Measurements from ENCODE around the gene IQCB1.
"Not testable (repeated sequence)": the region's sequence is repeated elsewhere in the genome, so short reads cannot be mapped to it uniquely, and the experiment has no call there.

Gene IQCB1, protein sequence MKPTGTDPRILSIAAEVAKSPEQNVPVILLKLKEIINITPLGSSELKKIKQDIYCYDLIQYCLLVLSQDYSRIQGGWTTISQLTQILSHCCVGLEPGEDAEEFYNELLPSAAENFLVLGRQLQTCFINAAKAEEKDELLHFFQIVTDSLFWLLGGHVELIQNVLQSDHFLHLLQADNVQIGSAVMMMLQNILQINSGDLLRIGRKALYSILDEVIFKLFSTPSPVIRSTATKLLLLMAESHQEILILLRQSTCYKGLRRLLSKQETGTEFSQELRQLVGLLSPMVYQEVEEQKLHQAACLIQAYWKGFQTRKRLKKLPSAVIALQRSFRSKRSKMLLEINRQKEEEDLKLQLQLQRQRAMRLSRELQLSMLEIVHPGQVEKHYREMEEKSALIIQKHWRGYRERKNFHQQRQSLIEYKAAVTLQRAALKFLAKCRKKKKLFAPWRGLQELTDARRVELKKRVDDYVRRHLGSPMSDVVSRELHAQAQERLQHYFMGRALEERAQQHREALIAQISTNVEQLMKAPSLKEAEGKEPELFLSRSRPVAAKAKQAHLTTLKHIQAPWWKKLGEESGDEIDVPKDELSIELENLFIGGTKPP

DNA sequence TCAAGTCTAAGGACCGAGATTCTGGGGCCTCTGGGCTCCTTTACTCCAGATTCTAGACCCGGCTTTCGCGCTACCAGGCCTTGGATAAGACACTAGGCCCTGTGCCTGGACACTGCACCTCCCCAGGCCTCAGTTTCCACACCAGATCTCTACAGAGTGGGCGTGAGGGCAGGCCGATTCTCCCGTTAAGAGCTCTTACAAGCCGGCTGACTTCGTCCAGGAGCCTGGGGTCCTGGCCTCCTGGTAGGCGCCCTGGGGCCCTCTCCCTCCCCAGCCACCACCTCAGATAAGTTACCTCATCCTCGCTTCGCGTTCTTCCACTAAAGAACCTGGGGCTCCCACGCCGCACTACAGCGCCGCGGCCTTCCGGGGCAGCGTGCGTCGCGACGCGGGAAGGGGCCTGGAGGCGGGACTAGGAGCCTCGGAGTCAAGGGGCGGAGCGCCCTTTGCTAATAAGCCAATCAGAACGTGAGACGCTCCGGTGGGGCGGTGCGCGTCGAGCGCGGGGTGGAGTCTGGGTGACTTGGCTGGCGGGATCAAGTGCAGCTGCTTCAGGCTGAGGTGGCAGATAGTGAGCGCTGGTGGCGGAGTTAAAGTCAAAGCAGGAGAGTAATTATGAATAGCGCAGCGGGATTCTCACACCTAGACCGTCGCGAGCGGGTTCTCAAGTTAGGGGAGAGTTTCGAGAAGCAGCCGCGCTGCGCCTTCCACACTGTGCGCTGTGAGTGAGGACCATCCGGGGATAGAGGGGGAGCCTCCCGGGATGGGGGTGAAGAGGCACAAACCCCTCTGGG is at the start of gene IQCB1, which contains the start of gene EAF2:
Gene IQCB1, minus strand, starts transcription at position 390 of the 794 bp plus-strand sequence. CDS start 6,100 bp downstream, outside the sequence.
Gene EAF2, plus strand, starts transcription at position 539 of the 794 bp plus-strand sequence. Its CDS starts 77 bp downstream, at position 616.
- DNase-seq = peak; percentile 99

DNA sequence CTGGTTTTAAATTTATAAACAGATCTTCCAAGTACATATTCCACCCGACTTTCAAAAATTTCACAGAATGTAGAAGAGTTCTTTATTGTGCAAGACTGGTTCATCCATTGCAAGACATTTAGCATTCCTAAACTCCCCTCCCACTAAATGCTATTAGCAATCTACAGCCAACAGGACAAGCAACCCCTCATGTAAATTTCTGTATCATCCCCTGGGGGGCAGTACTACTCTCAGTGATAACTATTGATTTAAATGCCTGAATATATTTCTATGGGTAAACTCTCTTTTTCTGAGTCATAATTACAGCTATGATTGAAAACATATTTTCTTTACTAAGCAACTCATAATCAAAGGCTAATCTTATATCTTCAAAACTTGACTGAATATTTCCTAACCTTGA is 48.6 kb upstream of the IQCB1 start:
- peak; percentile 51 for DNase-seq

DNA sequence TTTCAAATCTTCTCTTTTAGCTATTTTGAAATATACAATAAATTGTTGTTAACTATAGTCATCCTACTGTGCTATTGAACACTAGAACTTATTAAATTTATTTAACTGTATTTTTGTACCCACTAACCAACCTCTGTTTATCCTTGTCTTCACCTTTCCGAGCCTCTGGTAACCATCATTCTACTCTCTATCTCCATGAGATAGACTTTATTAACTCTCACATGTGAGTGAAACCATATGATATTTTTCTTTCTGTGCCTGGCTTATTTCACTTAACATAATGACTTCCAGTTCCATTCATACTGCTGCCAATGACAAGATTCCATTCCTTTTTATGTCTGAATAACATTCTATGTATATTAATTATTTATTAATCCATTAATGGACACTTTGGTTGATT is 43.6 kb upstream of the IQCB1 start:
- DNase-seq = no peak

DNA sequence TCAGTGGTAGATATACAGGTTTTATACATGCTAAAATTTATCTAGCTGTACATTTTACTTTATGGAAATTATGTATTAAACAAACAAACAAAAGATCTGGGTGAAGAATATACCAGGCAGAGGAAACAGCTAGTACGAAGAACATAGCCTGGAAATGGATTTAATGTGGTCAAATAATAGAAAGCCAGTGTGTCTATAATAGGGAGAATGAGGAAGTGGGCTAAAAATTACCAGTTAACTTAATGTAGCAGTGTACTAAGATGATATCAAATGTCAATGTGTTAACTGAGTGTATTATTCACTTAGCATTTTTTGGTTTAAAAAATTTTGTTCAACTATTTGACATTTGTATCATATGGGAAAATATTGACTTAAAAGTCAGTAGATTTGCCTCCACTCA is 36.6 kb upstream of the IQCB1 start:
- DNase-seq = peak; percentile 45

DNA sequence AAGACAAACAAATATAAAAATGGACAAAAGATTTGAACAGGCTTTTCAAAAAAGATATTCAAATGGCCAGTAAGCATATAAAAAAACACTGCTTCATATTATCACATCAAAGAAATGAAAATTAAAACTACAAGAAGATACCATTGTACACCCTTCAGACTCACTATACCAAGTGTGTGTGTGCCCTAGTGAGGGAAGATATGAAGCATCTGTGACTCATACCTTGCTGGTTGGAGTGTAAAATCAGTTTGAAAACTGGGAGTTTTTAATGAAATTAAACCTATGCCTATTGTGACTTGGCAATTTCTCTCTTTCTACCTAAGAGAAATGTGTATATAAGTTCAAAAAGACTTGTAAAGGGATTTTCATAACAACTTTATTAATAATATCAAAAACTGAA is 35.9 kb upstream of the IQCB1 start:
- no peak for DNase-seq

DNA sequence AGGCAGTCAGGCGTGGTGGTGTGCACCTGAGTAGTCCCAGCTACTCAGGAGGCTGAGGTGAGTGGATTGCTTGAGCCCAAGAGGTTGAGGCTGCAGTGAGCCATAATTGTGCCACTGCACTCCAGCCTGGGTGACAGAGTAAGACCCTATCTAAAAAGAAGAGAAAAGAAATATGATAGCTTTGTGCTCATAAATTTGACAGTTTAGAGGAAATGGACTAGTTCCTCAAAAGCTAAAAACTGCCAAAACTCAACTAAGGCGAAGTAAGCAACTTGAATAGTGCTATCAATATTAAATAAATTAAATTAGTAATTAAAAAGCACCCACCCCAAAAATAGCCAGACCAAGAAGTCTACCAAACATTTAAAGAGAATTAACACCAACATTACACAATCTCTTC is 34.9 kb upstream of the IQCB1 start:
- no peak for DNase-seq

DNA sequence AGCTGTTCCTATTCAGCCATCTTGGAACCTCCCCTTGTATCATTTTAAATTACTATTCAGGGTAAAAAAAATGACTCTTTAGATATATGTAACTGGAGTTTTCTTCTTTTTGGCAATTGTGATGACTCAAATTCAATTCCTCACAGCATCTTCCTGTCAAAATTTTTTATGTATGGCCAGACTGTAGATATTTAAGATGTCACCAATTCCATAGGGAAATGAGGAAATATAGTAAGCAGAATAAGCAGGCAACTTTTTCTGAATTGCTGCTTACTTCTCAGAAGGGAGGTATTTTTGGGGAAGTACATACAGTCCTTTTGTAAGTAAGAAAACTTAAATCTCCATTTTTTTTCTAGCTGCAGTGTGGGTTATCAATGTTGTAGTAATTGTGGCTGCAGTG is 28.9 kb upstream of the IQCB1 start:
- DNase-seq = no peak

DNA sequence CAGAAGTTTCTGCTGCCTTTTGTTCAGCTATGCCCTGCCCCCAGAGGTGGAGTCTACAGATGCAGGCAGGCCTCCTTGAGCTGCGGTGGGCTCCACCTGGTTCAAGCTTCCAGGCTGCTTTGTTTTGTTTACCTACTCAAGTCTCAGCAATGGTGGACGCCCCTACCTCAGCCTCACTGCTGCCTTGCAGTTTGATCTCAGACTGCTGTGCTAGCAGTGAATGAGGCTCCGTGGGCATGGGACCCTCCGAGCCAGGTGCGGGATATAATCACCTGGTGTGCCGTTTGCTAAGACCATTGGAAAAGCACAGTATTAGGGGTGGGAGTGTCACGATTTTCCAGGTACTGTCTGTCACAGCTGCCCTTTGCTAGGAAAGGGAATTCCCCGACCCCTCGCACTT is 28.4 kb upstream of the IQCB1 start:
- DNase-seq = not testable (repeated sequence)

DNA sequence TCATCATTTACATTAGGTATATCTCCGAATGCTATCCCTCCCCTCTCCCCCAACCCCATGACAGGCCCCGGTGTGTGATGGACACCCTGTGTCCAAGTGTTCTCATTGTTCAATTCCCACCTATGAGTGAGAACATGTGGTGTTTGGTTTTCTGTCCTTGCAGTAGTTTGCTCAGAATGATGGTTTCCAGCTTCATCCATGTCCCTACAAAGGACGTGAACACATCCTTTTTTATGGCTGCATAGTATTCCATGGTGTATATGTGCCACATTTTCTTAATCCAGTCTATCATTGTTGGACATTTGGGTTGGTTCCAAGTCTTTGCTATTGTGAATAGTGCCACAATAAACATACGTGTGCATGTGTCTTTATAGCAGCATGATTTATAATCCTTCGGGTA is 22.9 kb upstream of the IQCB1 start:
- not testable (repeated sequence) for DNase-seq

DNA sequence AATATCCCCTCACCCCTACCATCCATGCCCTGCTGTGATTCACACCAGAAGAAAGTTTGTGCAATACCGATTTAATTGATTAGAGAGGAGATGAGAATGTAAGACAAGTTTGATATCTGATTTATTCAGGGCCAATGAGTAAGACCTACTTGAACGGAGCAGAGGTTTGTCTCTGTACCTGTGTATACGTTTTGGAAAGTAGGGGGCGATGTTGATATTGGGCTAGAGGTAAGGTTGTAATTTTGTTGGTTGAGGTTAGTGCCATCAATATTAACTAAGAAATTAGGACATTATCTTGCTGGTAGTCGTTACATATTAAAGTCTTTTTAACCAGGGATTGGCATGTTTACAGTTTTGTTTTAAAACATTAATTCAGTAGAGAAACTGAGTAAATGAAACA is 20.7 kb upstream of the IQCB1 start:
- peak; percentile 45 for DNase-seq

DNA sequence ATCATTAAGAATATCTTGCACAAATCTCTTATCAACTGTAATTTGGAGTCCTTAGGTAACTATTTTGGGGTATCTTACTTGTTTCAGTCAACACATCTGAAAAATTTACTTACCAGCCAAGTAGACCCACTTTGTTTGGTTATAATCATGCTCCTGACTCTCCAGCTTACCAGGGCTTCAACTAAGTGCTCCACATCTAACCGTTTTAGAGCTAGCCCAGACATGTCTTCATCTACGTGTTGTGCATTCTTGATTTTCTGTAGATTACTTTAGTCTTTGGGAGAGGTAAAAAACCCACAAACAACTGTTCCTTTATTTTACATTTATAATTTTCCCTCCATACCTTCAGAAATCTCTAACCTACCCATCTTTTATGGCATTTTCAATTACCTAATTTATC is 17.4 kb upstream of the IQCB1 start:
- no peak for DNase-seq

DNA sequence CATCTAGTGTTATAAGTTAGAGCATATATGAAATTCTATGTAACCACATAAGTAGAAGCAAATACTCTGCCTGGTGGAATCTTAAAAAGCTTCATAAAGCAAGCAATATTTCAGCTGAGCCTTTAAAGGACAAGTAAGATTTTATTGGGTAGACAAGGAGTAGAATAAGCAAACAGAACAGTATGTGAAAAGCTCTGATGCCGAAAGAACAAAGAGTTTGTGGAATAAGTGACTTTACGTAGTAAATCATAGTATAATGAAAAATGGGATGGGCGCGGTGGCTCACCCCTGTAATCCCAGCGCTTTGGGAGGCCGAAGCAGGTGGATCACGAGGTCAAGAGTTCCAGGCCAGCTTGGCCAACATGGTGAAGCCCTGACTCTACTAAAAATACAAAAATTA is 10.0 kb upstream of the IQCB1 start:
- no peak for DNase-seq

DNA sequence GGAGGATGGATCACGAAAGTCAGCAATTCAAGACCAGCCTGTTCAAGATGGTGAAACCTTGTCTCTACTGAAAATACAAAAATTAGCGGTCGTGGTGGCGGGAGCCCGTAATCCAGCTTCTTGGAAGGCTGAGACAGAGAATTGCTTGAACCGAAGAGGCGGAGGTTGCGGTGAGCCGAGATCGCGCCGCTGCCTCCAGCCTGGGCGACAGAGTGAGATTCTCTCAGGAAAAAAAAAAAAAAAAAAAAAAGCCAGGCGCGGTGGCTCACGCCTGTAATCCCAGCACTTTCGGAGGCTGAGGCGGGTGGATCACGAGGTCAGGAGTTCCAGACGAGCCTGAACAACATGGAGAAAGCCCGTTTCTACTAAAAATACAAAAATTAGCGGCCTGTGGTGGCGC is 5.1 kb upstream of the IQCB1 start:
- no peak for DNase-seq

DNA sequence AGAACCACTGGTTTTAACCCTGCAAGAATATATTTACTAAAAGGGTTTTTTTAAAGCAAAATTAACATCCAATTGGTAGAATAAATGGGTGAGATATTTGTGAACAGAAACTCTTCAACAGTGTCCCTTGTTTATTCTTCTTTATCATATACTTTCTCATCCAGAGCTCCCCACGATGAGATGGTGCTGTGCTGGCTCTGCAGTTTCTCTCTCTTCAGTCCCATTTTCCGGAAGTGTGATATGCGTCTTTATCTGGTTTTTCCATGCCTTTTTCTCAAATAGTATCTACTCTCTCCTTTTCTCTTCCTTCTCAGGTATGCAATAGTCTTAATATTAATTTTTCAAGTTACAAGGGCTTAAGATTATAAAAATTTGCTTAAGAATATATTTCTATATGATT is 1.6 kb upstream of the IQCB1 start:
- peak; percentile 76 for DNase-seq

DNA sequence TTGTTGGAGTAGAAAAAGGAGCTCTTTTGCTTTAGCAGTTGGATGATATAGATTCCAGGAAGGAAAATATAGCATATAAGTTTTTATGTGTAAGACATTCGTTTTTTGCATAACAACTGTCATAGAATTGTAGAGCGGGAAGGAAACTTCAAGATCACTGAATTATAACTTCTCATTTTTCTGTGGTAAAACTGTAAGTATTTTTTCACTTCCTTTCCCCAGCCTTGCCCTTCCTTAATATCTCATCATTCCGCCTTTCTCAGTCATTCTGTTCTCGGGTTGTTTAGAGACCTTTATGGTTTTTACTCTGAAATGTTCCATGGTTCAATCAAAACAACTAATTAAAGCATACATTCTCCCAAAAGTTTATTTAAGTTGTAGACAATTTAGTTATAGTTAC is 1.2 kb upstream of the IQCB1 start:
- peak; percentile 58 for DNase-seq

DNA sequence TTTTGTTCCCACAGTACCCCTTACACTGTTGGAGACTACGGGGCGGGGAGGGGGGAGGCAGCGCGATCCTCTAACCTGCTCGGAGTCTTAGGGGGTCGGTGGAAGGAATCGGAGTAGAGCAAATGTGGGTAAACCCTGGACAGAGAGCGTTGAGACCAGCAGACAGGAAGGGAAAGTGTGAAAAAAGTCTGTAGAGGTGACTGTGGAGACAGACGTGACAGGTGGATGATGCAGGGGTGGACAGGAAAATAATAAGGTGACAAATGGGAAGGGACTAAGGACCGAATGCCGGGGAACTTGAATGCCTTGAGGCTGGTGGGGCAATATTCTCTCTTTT is 573 bp upstream of the IQCB1 start:
- peak; percentile 38 for DNase-seq

DNA sequence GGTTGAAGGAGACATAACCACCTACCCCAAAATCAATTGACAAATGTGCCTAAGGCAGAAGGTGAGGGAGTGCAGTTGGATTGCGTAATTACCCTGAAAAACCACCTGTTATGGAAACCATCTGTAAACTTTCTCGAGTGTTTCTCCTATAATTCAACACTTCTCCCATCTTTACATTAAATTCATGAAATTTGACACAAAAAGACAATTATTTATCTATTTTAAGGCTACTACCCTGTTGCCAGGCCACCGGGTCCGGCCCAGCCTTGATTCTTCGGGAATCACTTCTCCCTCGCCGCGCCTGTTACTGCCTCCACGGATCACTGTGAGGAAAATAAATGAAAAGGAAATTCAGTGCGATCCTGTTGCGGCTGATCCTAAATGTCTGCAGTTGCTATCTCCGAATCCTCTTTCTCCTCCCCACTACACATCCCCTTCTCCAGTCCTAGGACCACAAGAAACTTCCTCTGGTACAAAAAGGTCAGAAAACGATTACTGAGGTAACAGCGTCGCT is 646 bp downstream of the IQCB1 start:
- DNase-seq = peak; percentile 35

DNA sequence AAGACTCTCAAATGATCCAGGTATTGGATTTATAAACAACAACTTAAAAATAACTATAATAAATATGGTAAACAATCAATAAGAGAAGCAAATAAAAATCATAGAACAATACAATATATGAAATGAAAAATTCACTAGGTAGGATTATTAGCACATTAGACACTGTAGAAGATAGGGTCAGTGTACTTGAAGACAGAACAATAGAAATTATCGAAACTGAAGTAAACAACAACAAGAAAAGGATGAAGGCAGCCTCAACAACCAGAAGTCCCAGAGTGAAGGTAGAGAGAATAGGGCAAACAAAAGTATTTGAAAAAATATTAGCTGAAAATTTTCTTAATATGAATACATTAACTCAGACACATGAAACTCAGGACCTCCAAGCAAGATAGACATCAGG is 11.9 kb downstream of the IQCB1 start:
- DNase-seq = no peak

DNA sequence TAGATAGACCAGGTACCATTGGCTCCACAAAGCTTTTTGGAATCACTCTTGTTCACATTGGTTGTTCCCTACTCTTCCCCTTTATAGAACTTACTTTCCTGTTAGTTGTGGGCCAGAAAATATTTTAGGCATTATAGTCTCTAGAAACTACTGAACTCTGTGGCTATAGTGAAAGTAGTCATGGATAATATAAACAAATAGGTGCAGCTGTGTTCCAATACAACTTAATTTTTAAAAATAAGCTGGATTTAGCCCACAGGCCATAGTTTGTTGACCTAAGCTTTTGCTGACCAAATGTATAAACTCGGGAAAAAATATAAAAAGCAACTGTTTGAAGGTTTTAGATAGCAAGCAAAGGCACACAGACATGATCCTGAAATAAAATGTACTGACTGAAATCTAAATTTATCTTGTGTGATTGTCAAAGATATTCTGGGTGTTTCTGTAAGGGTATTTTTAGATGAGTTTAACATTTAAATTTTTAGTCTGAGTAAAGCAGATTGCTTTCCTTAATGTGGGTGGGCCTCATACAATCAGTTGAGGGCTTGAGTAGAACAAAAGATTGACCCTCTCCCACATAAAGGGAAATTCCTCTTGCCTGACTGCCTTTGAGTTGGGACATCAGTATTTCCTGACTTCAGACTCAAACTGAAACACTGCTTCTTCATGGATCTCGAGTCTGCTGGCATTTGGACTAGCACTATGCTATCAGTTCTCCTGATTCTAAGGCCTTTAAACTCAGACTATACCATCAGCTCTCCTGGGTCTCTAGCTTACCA is 13.2 kb downstream of the IQCB1 start:
- no peak for DNase-seq

DNA sequence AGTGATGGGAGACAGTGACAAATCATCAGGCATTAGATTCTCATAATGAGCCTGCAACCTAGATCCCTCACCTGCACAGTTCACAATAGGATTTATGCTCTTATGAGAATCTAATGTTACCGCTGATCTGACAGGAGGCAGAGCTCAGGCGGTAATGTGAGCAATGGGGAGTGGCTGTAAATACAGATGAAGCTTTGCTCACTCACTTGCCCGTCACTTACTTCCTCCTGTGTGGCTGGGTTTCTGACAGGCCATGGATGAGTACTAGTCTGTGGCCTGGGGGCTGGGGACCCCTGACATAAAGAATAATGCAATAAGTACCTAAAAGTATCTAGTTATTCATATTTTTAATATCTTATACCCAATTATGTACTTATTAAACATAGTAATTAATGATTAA is 15.6 kb downstream of the IQCB1 start:
- no peak for DNase-seq

DNA sequence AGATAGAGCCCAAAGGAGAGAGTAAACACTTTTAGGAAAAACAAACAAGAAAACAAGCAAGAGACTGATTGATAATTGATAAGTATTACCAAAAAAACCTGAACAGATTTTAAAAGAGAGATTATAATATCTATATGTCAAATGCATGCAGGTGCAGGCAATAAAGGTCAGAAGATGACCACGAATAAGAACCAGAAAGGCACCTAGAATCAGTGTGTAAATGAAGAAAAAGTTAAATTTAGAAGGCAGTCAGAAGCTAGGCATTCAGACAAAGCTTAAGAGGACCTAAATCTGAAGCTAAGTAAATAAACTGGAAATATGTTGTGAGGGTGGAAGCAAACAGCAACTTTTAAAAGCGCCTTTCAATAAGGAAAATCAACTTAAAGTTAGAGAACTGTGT is 16.3 kb downstream of the IQCB1 start:
- DNase-seq = no peak

DNA sequence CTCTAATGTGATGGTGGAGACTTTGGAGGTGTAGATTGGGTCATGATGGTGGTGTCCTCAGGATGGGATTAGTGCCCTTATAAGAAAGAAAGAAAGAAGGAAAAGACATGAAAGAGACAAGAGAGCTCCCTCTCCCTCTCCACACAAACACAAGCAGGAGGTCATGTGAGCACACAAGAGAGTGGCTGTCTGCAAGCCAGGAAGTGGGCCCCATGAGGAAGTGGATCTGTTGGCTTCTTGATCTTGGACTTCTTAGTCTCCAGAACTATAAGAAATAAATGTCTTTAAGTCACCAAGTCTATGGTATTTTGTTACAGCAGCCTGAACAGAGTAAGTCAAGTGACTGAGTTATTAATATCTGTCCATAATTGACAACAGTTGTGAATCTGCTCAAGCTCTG is 17.1 kb downstream of the IQCB1 start:
- no peak for DNase-seq

DNA sequence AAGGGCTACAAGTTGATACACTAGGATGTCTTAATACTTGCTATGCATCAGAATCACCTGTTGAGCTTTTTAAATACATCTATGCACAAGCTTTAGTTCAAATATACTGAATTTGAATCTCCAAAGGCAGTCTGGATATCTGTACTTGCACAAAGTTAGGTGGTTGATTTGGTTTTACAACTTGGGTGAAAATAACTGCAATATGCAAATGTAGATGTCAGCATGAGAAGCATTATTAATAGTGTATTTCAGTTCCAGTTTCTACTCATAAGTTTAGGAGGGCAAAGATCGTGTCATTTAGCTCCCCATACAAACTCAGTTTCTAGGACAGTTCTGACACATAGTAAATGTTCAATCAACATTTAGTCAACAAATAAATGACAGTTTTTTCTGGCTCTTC is 25.6 kb downstream of the IQCB1 start:
- no peak for DNase-seq

All from hematopoietic multipotent progenitor cell treated with erythropoietin and hydrocortisone succinate and interleukin-3 and kit ligand, for 6 days (in vitro differentiated cells).